ENCODE results near the gene SLC6A3.

- TF ChIP-seq, protein P1, sequence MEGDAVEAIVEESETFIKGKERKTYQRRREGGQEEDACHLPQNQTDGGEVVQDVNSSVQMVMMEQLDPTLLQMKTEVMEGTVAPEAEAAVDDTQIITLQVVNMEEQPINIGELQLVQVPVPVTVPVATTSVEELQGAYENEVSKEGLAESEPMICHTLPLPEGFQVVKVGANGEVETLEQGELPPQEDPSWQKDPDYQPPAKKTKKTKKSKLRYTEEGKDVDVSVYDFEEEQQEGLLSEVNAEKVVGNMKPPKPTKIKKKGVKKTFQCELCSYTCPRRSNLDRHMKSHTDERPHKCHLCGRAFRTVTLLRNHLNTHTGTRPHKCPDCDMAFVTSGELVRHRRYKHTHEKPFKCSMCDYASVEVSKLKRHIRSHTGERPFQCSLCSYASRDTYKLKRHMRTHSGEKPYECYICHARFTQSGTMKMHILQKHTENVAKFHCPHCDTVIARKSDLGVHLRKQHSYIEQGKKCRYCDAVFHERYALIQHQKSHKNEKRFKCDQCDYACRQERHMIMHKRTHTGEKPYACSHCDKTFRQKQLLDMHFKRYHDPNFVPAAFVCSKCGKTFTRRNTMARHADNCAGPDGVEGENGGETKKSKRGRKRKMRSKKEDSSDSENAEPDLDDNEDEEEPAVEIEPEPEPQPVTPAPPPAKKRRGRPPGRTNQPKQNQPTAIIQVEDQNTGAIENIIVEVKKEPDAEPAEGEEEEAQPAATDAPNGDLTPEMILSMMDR (IDR thresholded peaks at IDR 0.05; ENCODE audit: low read depth, low read length), result no peak
- no peak for TF ChIP-seq EZH2phosphoT487 (IDR thresholded peaks at IDR 0.05; ENCODE audit: low read depth)
These were observed 39.7 kb upstream of the SLC6A3 start for GRCh38 chr5:1484730-1485578.

Data from OCI-LY3 (cell line).